Neural cell (in vitro differentiated cells): Measurements from ENCODE around the gene GSTM5. TPM values are rescaled to one million over a fixed set of nuclear protein-coding genes. Genes with fewer than 3 reads are reported as not detected.
"Not testable (repeated sequence)": the region's sequence is repeated elsewhere in the genome, so short reads cannot be mapped to it uniquely, and the experiment has no call there.

Experiments
- H2AFZ ChIP-seq: fragments of 200-600, 300-800 bp; sonication (generic), shearing (Covaris generic); 2 replicates; pipeline ENCODE4 v1.6.0; 2014; ENCODE audit warnings: low read depth, mild to moderate bottlenecking, antibody characterized with exemption, low read length, moderate library complexity
- H3F3A ChIP-seq: fragments of 200-600 bp; shearing (Covaris generic); 2 replicates; pipeline ENCODE4 v1.6.1; 2016; ENCODE audit warnings: mild to moderate bottlenecking, moderate library complexity, mixed read lengths, antibody characterized with exemption, low read length; ENCODE audit not compliant: insufficient read depth, poor library complexity, severe bottlenecking
- H3K27ac ChIP-seq: fragments of 200-600, 300-800 bp; sonication (generic), shearing (Covaris generic); 2 replicates; pipeline ENCODE4 v1.5.1; 2014; ENCODE audit warnings: mild to moderate bottlenecking, low read length, moderate library complexity
- H3K27me3 ChIP-seq: fragments of 300-800, 200-600 bp; sonication (generic), shearing (Covaris generic); 2 replicates; pipeline ENCODE4 v1.6.0; 2014; ENCODE audit warnings: mild to moderate bottlenecking, low read depth, low read length, moderate library complexity; ENCODE audit not compliant: insufficient read depth
- H3K36me3 ChIP-seq: fragments of 300-800, 200-600 bp; sonication (generic), shearing (Covaris generic); 2 replicates; pipeline ENCODE4 v1.5.1; 2014; ENCODE audit warnings: mild to moderate bottlenecking, antibody characterized with exemption, low read length, moderate library complexity; ENCODE audit not compliant: insufficient read depth
- H3K4me2 ChIP-seq: fragments of 300-800, 200-600 bp; sonication (generic), shearing (Covaris generic); 2 replicates; pipeline ENCODE4 v1.6.0; 2014; ENCODE audit warnings: mild to moderate bottlenecking, low read length
- H3K4me3 ChIP-seq: fragments of 300-800, 200-600 bp; sonication (generic), shearing (Covaris generic); 2 replicates; pipeline ENCODE4 v1.5.1; 2014; ENCODE audit warnings: mild to moderate bottlenecking, low read length, moderate library complexity
- H3K79me2 ChIP-seq: fragments of 200-600 bp; shearing (Covaris generic); replicated peaks from 2 replicates; pipeline ENCODE4 v1.6.0; 2014; ENCODE audit warnings: mild to moderate bottlenecking, low read length, moderate library complexity; ENCODE audit not compliant: insufficient read depth
- H3K9ac ChIP-seq: fragments of 300-800, 200-600 bp; sonication (generic), shearing (Covaris generic); 2 replicates; pipeline ENCODE4 v1.6.1; 2016; ENCODE audit warnings: mild to moderate bottlenecking, low read length, mixed read lengths
- H3K9me2 ChIP-seq: fragments of 200-600 bp; shearing (Covaris generic); 2 replicates; pipeline ENCODE4 v1.6.1; 2016; ENCODE audit warnings: mild to moderate bottlenecking, low read length, mixed read lengths; ENCODE audit not compliant: insufficient read depth
- H3K9me3 ChIP-seq: fragments of 200-600, 300-800 bp; sonication (generic), shearing (Covaris generic); 2 replicates; pipeline ENCODE4 v1.6.1; 2016; ENCODE audit warnings: mild to moderate bottlenecking, mixed run types, low read length, moderate library complexity, mixed read lengths
- H4K20me1 ChIP-seq: fragments of 200-600 bp; shearing (Covaris generic); 2 replicates; pipeline ENCODE4 v1.6.1; 2016; ENCODE audit warnings: mild to moderate bottlenecking, mixed run types; ENCODE audit not compliant: insufficient read depth
- EP300 ChIP-seq: fragments of 450-650 bp; conservative IDR thresholded peaks from 2 replicates; pipeline ENCODE4 v1.6.1; 2014; ENCODE audit warnings: antibody characterized with exemption, mild to moderate bottlenecking, moderate library complexity; ENCODE audit not compliant: poor library complexity, severe bottlenecking
- EZH2 ChIP-seq: fragments of 200-600, 300-800 bp; shearing (Covaris generic), sonication (generic); IDR thresholded peaks from 2 replicates; pipeline ENCODE4 v1.6.1; 2014; ENCODE audit warnings: antibody characterized with exemption, low read length, borderline replicate concordance, mild to moderate bottlenecking; ENCODE audit not compliant: insufficient read depth, poor library complexity, severe bottlenecking
- MXI1 ChIP-seq: fragments of 450-650 bp; conservative IDR thresholded peaks from 2 replicates; pipeline ENCODE4 v1.6.1; 2014; ENCODE audit warnings: antibody characterized with exemption, mild to moderate bottlenecking; ENCODE audit not compliant: poor library complexity, severe bottlenecking
- POLR2AphosphoS5 ChIP-seq: IDR thresholded peaks from 2 replicates; pipeline ENCODE4 v1.6.1; 2012
- RAD21 ChIP-seq: fragments of 450-650 bp; conservative IDR thresholded peaks from 2 replicates; pipeline ENCODE4 v1.6.1; 2014; ENCODE audit warnings: antibody characterized with exemption, mild to moderate bottlenecking, moderate library complexity
- REST ChIP-seq: IDR thresholded peaks from 2 replicates; pipeline ENCODE4 v1.6.1; 2012; ENCODE audit warnings: borderline replicate concordance
- SMC3 ChIP-seq: fragments of 450-650 bp; conservative IDR thresholded peaks from 2 replicates; pipeline ENCODE4 v1.6.1; 2014; ENCODE audit warnings: antibody characterized with exemption, mild to moderate bottlenecking, moderate library complexity; ENCODE audit not compliant: poor library complexity
- TAF1 ChIP-seq: IDR thresholded peaks from 2 replicates; pipeline ENCODE4 v1.6.1; 2012; ENCODE audit warnings: low read depth
- polyA plus RNA-seq: library from polyadenylated mRNA; depleted of rRNA; stranded (reverse); fragments of >200 nt; gene quantifications from 2 replicates; pipeline ENCODE4 v1.2.3, GENCODE V29; 2014
- TF ChIP-seq, protein P1 (sequence below): fragments of 450-650 bp; IDR thresholded peaks from 2 replicates; pipeline ENCODE4 v1.5.1; 2014; ENCODE audit warnings: antibody characterized with exemption, mild to moderate bottlenecking, moderate library complexity; ENCODE audit not compliant: poor library complexity, severe bottlenecking

GSTM5 gene
- polyA plus RNA-seq, 1 donor from 2014 or later = not detected

- Histone ChIP-seq H3K27ac (peak within 1 kb of the TSS; percentile 90), H2AFZ (peak within 1 kb of the TSS; percentile 75), H3K9ac (peak within 1 kb of the TSS; percentile 89), H3K9me3 (no peaks in the 10 kb centered on the region), H4K20me1 (no peaks in the 10 kb centered on the region), H3K4me2 (peak within 1 kb of the TSS; percentile 56), H3F3A (no peaks in the 10 kb centered on the region), H3K4me3 (peak within 1 kb of the TSS; percentile 98), H3K9me2 (no peaks in the 10 kb centered on the region), H3K27me3 (no peaks in the 10 kb centered on the region), H3K36me3 (peaks cover 16% of the 10 kb centered on the region), H3K79me2 (no peaks in the 10 kb centered on the region)
- TF ChIP-seq EP300 (no peak), REST (no peak), EZH2 (no peak), SMC3 (no peak)
- TF ChIP-seq, protein P1, sequence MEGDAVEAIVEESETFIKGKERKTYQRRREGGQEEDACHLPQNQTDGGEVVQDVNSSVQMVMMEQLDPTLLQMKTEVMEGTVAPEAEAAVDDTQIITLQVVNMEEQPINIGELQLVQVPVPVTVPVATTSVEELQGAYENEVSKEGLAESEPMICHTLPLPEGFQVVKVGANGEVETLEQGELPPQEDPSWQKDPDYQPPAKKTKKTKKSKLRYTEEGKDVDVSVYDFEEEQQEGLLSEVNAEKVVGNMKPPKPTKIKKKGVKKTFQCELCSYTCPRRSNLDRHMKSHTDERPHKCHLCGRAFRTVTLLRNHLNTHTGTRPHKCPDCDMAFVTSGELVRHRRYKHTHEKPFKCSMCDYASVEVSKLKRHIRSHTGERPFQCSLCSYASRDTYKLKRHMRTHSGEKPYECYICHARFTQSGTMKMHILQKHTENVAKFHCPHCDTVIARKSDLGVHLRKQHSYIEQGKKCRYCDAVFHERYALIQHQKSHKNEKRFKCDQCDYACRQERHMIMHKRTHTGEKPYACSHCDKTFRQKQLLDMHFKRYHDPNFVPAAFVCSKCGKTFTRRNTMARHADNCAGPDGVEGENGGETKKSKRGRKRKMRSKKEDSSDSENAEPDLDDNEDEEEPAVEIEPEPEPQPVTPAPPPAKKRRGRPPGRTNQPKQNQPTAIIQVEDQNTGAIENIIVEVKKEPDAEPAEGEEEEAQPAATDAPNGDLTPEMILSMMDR = peak; percentile 24
These were observed 28.7 kb downstream of the GSTM5 start, which contains the start of gene GSTM3 for GRCh38 chr1:109740615-109741373. Gene GSTM3 (minus strand): TSS chr1:109741038. CDS start chr1:109740287, 751 bp downstream.

GRCh38 chr1:109748311-109748710, 36.3 kb downstream of the GSTM5 start:
- not testable (repeated sequence) for H3K27me3 ChIP-seq, H3K9me3 ChIP-seq, H3K27ac ChIP-seq, H3K4me3 ChIP-seq, H2AFZ ChIP-seq, H3K36me3 ChIP-seq, H3K79me2 ChIP-seq, H3K9me2 ChIP-seq, H3K4me2 ChIP-seq, H4K20me1 ChIP-seq, H3K9ac ChIP-seq, H3F3A ChIP-seq

DNA sequence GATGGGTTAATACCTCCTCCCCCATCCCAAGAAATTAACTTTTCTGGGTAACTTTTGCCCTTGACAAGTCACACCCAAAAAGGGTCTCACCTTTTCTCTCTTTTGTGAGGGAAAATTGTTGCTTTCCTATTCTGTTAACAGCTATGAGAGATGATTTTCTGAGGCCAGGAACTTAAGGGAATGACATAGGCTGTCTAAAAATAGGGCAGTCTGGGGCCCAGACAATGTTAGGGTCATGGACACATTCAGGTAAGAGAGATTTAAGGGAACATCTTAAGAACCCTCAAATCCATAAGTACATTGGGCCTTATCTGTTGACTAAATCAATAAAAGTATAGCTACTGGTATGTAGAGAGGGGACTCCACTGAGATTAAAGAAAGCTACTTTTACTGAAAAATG, 37.2 kb downstream of the GSTM5 start:
- H3K9me3 ChIP-seq = no peaks in the 10 kb centered on the region
- no peak for TF ChIP-seq EZH2
- TF ChIP-seq RAD21 = no peak
- TF ChIP-seq, protein P1 = no peak
- TF ChIP-seq POLR2AphosphoS5 = no peak
- TF ChIP-seq SMC3 = no peak
- TF ChIP-seq EP300 = no peak
- no peak for TF ChIP-seq TAF1
- TF ChIP-seq REST = no peak
- TF ChIP-seq MXI1 = no peak
- H2AFZ ChIP-seq = no peak overlapping the region

More for the DNA sequence above, 37.2 kb downstream of the GSTM5 start:
- no peaks in the 10 kb centered on the region for H3K79me2 ChIP-seq
- no peaks in the 10 kb centered on the region for H3K27me3 ChIP-seq
- H3K27ac ChIP-seq = no peak overlapping the region
- no peaks in the 10 kb centered on the region for H4K20me1 ChIP-seq
- H3K36me3 ChIP-seq = no peaks in the 10 kb centered on the region
- no peaks in the 10 kb centered on the region for H3F3A ChIP-seq
- H3K9me2 ChIP-seq = no peaks in the 10 kb centered on the region
- H3K4me3 ChIP-seq = no peak overlapping the region
- no peak overlapping the region for H3K4me2 ChIP-seq
- no peak overlapping the region for H3K9ac ChIP-seq
